Superior temporal gyrus (tissue), 1 donor: ENCODE data around the gene LONP2.
"Not testable (repeated sequence)": the region's sequence is repeated elsewhere in the genome, so short reads cannot be mapped to it uniquely, and the experiment has no call there.

ENCODE experiments used
- DNase-seq: peaks from one replicate; pipeline ENCODE4 v3.0.0-alpha.2; 2016; ENCODE audit errors: extremely low spot score

Gene LONP2

DNA sequence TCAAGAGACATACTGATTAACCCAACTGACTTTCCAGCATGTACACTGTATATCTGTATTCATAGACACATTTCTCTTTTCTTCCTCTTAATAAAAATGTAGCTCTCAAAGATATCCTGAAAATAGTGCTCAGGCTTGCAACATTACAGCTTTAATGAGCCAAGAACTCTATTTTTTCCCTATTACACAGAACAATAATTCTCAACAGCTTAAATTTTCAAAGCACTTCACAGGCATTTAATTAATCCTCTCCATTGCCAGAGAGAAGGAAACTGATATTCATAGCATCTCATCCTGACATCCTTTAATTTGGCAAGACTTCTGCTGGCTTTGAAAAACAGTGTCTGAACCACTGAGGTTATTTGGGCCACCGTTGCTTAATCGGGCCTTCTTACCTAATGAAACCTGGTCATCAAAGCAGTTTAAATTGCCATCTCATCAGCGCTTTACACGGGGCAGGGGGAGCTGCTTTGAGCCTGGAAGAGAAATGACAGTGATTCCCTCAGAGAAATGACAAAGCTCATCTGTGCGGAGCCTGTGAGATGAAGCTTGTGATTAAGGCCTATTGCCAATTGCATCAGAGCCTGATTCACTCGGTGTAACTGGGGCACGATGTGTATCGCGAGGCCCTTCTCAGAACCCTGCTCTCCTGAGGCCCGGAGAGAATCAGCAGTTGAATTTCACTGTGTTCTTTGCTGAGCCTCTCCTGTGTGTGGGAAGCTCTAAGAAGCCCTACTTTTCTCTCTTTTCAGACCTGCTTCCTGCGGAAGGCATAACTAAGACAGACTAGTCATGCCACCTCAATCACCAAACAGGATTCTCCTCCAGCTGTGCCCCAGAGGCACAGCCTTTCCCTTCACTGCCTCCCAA lies 149.6 kb downstream of the LONP2 start:
- peak; percentile 94 for DNase-seq

DNA sequence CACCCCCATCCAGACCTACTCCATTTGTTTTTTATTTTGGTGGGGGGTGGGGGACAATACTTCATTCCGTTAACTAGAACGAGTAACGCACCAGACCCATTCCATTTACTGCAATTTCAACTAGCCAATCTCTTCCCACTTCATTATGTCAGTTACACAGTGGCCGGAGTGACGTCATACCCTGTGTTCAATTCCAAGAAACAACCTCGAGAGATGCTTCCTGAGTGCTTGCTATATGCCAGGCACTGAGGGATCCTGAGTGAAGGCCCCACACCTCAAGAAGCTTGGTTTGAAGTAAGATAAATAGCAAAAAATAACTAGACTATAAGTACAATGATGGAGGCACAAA lies 150.2 kb downstream of the LONP2 start:
- DNase-seq, result peak; percentile 47

DNA sequence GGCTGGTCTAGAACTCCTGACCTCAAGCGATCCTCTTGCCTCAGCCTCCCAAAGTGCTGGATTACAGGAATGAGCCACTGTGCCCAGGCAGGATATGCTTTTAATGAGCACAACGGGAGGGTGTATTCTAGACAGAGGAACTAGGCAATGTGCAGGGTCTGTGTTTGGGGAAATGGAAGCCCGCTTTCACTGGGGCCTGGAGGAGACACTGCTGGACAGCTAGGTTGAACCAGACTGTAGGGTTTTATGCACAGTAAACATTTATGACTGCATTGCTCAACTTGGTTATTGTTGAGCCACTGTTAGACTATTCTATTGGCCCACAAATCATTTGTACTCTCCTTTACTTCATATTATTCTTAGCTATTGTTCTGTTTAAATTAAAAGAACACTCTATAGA lies 151.3 kb downstream of the LONP2 start:
- no peak for DNase-seq

DNA sequence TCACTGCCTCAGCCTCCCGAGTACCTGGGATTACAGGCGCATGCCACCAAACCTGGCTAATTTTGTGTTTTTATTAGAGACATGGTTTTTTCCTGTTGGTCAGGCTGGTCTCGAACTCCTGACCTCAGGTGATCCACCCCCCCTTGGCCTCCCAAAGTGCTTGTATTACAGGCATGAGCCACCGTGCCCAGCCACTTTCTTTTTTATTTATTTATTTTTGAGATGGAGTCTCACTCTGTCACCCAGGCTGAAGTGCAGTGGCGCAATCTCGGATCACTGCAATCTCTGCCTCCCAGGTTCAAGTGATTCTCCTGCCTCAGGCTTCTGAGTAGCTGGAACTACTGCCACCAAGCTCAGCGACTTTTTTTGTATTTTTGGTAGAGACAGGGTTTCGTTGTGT lies 158.4 kb downstream of the LONP2 start:
- not testable (repeated sequence) for DNase-seq

DNA sequence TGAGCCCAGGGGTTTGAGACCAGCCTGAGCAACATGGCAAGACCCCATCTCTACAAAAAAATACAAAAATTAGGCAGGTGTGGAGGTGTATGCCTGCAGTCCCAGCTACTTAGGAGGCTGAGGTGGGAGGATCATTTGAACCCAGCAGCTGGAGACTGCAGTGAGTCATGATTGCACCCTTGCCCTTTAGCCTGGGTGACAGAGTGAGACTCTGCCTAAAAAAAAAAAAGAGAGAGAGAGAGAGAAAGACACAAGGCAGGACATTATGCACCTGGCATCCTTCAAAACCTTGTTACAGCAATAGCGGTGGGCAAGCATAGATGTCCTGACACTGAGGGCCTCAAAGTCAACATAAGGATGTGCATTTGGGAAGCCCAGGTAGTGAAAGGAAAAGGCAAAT lies 161.1 kb downstream of the LONP2 start:
- no peak for DNase-seq

DNA sequence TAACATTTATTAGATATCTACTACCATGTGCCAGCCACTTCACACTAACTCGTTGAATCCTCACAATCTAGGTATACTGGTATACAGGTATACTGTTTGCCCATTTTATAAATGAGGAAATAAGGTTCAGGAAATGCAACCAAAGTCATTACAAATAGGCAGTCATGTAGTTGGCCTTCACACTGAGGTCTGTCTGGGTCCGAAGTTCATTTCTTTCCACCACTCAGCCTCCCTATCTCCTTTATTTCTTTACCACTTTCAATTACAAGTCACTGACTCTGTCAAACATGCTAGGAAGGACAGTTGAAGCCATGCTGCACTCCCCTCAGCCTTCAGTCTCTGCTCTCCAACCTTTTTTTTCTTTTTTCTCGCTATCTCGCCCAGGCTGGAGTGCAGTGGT lies 161.8 kb downstream of the LONP2 start:
- DNase-seq, result no peak
